A549 (cell line): ENCODE data around the gene DSCAML1.

Experiments
- CTCF ChIP-seq: fragments of >200 bp; sonication (Bioruptor Twin); formaldehyde crosslinking; IDR thresholded peaks from 3 replicates; pipeline ENCODE4 v1.5.1; 2016
- FOSL2 ChIP-seq, 2 experiments: fragments of 450-650 bp in 1 of 2; fragments of >200 bp in 1 of 2; sonication (Bioruptor Twin) in 1 of 2; formaldehyde crosslinking; IDR thresholded peaks; 2 replicates each; pipeline versions ENCODE4 v1.5.0 to v1.6.1; 2016 to 2020; ENCODE audit warnings: mild to moderate bottlenecking in 1 of 2, moderate library complexity in 1 of 2

- no peak for TF ChIP-seq CTCF
- no peak for TF ChIP-seq FOSL2 (IDR thresholded peaks at IDR 0.05)
- TF ChIP-seq FOSL2 (CRISPR knock-in tag; IDR thresholded peaks at IDR 0.05), result no peak
These were observed 27.5 kb downstream of the DSCAML1 start for GRCh38 chr11:117769533-117769932.
